Spleen (tissue), 7 donors: ENCODE data around the gene MARCHF2.

Experiments used
- POLR2A ChIP-seq, 3 donors: fragments of 450-650 bp; IDR thresholded peaks; one replicate each; pipeline ENCODE4 v1.5.1; 2017; ENCODE audit warnings: antibody characterized with exemption in 3 of 3, mild to moderate bottlenecking in 1 of 3
- POLR2AphosphoS5 ChIP-seq, 3 donors: sonication (generic); formaldehyde crosslinking; IDR thresholded peaks; one replicate each; pipeline ENCODE4 v1.5.1; 2017; ENCODE audit warnings: antibody characterized with exemption in 3 of 3
- TF ChIP-seq, protein P1 (sequence below), 11 experiments: fragments of 200-600 bp in 7 of 11; fragments of 450-650 bp in 4 of 11; sonication (generic) in 4 of 11; IDR thresholded peaks in 8 of 11; conservative IDR thresholded peaks in 3 of 11; 1 replicate in 7 of 11; 2 replicates in 4 of 11; pipeline versions ENCODE4 v1.4.0 to v1.8.0; 2016 to 2021; ENCODE audit warnings: antibody characterized with exemption in 11 of 11, inconsistent platforms in 4 of 11, mild to moderate bottlenecking in 1 of 11
- donor health status: DM: no; HTN: no; CAD: no; lungs with moderate emphysema.
- donor health status: DM: no; HTN: no; CAD: no.
- donor health status: DM: no; HTN: no; CAD: no.

GRCh38 chr19:8416796-8417195, 3.7 kb downstream of the MARCHF2 start:
- TF ChIP-seq POLR2A (IDR thresholded peaks at IDR 0.05), result no peak
- TF ChIP-seq, protein P1, sequence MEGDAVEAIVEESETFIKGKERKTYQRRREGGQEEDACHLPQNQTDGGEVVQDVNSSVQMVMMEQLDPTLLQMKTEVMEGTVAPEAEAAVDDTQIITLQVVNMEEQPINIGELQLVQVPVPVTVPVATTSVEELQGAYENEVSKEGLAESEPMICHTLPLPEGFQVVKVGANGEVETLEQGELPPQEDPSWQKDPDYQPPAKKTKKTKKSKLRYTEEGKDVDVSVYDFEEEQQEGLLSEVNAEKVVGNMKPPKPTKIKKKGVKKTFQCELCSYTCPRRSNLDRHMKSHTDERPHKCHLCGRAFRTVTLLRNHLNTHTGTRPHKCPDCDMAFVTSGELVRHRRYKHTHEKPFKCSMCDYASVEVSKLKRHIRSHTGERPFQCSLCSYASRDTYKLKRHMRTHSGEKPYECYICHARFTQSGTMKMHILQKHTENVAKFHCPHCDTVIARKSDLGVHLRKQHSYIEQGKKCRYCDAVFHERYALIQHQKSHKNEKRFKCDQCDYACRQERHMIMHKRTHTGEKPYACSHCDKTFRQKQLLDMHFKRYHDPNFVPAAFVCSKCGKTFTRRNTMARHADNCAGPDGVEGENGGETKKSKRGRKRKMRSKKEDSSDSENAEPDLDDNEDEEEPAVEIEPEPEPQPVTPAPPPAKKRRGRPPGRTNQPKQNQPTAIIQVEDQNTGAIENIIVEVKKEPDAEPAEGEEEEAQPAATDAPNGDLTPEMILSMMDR (IDR thresholded peaks at IDR 0.05 in 8 of 11, conservative IDR thresholded peaks at IDR 0.05 in 3 of 11), result no peak
- TF ChIP-seq POLR2AphosphoS5 (IDR thresholded peaks at IDR 0.05), result no peak
